Measurements from ENCODE around the gene GNAI3.

The GNAI3 gene

DNA sequence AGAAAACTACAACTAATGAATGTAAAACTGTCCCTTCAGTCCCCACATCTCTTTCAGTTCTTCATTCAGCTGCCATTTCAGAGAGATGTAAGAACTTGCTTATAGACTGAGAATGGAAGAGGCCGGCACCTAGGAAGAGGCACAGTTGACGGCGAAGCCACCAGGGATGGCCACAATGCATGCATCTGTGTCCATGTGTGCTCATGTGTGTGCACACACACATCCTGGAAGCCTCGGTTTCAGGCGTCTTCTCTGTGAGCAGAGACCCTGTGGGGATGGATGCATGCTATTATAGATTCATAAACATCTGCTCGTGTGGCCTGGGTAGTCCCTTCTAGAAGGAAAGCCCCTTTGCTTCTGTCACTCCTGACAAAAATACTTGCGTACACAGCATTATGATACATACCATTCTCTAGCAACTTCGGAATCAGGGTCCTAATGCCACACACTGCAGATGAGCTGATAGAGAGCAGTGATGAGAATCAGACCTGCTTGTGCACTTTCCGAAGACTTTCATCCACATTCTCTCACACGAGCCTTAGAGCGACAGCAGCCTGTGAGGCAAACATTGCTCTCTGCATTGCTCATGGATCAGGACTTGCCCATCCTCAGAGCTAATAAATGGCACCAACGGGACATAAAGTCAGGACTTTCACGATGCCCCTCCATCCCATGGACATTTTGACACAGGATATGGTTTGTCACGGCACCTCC lies 21.2 kb upstream of the GNAI3 start:
- no peak for DNase-seq (ENCODE audit: low spot score)

GRCh38 chr1:109527846-109528695 lies 20.3 kb upstream of the GNAI3 start:
- no peak for DNase-seq (ENCODE audit: low spot score)

- DNase-seq (ENCODE audit: low spot score): no peak
These were observed 19.7 kb upstream of the GNAI3 start for GRCh38 chr1:109528712-109529111.

GRCh38 chr1:109529881-109530456 lies 18.4 kb upstream of the GNAI3 start:
- DNase-seq (ENCODE audit: low spot score): no peak

DNA sequence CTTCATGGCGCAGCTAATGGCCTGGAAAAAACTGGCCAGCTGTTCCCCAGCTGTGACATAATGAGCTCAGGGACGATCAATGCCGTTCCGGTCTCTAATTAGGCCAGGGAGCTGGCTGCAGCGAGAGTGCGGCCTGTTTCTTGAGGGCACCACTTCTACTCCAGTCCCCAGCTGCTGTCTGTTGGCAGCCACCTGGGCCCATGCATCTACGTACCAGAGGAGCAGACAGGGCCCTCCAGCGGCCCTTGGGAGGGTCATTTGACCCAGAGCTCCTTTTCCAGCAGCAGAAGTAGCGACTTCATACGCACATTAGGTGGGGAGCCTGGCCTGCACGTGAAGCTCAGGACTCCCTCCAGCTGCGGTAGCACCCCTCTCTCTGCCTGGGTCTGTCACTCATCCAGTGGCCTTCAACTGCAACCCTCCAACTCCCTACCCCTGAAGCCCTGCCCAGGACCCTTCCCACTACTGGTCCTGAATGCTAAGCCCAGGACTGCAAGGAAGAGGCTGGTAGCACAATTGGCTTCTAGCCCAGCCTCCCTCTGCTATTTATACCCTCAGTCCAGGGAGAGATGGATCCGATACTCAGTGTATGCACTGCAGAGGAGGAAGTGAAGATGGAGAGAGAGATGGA lies 17.8 kb upstream of the GNAI3 start:
- no peak for DNase-seq (ENCODE audit: low spot score)

DNA sequence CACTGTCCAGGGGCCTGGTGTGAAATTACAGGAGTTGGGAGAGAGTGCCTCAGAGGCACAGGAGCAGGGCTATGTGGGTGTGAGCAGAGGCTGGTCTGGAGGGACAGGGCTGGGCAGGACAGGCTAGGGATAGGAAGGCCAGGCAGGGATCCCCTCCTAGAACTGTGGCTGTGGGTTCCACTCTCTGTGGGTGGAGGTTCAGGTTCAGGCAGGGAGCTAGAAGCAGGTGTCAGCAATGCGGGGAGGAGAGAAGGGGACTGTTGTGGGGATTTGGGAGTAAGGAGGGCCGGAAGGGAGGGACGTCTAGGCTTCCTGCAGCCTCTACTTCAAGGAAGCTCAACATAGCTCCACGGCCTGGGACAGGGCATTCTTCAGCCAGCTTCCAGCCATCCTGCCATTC lies 17.0 kb upstream of the GNAI3 start:
- no peak for DNase-seq (ENCODE audit: low spot score)

DNA sequence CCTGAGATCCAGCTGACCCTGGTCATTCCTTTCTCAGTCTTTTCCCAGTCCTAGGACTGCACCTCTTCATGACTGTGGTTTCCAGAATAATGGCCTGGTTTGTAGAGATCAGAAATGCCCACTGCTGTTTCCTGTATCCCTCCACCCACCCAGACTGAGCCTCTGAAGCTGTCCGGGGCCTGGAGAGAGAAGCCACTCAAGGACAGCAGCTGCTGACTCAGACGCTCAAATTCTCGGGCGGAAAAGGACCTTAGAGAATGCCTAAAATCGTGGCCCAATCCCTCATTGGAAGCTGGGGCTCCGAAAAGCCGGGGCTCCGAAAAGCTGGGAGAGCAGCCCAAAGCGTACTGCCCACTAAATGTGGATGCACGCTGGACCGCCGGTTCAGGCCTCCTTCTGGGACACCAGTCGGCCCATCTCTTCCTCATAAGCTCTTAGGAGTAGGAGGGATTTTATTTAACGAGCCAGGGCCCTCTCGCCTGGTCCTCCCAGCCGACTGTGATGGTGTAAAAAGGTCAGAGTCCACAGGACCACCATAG lies 16.5 kb upstream of the GNAI3 start:
- DNase-seq (ENCODE audit: low spot score): no peak

- peak; percentile 54 for DNase-seq (ENCODE audit: low spot score)
These were observed 15.9 kb upstream of the GNAI3 start for GRCh38 chr1:109532365-109533136.

GRCh38 chr1:109534307-109534858 lies 14.0 kb upstream of the GNAI3 start:
- no peak for DNase-seq (ENCODE audit: low spot score)

DNA sequence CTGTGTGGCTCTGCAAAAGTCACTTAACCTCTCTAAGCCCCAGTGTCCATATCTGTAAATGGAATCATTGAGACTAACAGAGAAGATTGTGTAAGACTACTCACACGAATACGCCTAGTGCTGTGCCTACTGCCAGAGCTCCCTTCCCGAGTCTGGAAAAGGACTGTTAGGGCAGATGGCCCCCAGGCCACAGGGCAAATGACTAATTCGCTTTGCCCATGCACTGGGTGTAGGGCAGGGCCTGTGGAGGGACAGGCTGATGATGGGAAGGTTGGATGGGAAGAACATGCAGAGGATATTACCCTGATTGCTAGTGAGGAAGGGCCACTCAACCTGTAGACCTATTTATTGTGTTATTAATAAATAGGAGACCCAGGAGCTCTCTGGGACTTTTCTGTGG lies 12.9 kb upstream of the GNAI3 start:
- no peak for DNase-seq (ENCODE audit: low spot score)

DNA sequence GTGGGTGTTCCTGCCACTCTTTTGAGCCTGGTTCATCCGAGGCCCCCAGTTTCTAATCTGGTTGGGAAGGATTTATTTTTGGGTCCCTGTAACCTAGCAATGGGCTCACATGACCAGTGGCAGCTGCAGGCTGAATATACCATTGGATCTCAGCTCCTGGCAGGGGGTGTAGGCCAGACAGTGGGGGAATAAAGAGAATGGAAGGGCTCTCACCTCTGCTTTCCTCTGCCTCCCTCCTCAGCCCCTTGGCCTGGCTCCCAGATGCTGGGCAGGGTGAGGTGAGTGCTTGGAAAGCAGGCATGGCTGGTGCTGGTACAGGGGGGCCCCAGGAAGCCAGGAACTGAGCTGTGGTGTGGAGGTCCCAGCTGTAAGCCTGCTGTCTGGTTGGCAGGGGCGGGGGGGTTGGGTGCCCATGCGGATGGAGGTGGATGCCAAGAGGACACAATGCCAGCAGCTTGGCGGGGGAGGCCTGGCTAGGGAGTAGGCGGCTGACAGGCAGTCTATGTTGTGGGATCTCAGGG lies 12.4 kb upstream of the GNAI3 start:
- DNase-seq (ENCODE audit: low spot score): no peak

- DNase-seq (ENCODE audit: low spot score): no peak
These were observed 10.8 kb upstream of the GNAI3 start for GRCh38 chr1:109537450-109538178.

GRCh38 chr1:109538827-109539555 lies 9.4 kb upstream of the GNAI3 start:
- no peak for DNase-seq (ENCODE audit: low spot score)

- no peak for DNase-seq (ENCODE audit: low spot score)
These were observed 8.7 kb upstream of the GNAI3 start, which contains the start of gene GPR61 for GRCh38 chr1:109539676-109540075. Gene GPR61, plus strand, starts transcription at chr1:109539872. Its CDS starts 3,151 bp downstream, at chr1:109543023.

- DNase-seq (ENCODE audit: low spot score): no peak
These were observed 7.3 kb upstream of the GNAI3 start for GRCh38 chr1:109541102-109541501.

GRCh38 chr1:109542657-109543056 lies 5.8 kb upstream of the GNAI3 start:
- no peak for DNase-seq (ENCODE audit: low spot score)

DNA sequence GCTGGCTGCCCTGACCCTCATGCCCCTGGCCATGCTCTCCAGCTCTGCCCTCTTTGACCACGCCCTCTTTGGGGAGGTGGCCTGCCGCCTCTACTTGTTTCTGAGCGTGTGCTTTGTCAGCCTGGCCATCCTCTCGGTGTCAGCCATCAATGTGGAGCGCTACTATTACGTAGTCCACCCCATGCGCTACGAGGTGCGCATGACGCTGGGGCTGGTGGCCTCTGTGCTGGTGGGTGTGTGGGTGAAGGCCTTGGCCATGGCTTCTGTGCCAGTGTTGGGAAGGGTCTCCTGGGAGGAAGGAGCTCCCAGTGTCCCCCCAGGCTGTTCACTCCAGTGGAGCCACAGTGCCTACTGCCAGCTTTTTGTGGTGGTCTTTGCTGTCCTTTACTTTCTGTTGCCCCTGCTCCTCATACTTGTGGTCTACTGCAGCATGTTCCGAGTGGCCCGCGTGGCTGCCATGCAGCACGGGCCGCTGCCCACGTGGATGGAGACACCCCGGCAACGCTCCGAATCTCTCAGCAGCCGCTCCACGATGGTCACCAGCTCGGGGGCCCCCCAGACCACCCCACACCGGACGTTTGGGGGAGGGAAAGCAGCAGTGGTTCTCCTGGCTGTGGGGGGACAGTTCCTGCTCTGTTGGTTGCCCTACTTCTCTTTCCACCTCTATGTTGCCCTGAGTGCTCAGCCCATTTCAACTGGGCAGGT lies 5.0 kb upstream of the GNAI3 start:
- DNase-seq (ENCODE audit: low spot score): no peak

DNA sequence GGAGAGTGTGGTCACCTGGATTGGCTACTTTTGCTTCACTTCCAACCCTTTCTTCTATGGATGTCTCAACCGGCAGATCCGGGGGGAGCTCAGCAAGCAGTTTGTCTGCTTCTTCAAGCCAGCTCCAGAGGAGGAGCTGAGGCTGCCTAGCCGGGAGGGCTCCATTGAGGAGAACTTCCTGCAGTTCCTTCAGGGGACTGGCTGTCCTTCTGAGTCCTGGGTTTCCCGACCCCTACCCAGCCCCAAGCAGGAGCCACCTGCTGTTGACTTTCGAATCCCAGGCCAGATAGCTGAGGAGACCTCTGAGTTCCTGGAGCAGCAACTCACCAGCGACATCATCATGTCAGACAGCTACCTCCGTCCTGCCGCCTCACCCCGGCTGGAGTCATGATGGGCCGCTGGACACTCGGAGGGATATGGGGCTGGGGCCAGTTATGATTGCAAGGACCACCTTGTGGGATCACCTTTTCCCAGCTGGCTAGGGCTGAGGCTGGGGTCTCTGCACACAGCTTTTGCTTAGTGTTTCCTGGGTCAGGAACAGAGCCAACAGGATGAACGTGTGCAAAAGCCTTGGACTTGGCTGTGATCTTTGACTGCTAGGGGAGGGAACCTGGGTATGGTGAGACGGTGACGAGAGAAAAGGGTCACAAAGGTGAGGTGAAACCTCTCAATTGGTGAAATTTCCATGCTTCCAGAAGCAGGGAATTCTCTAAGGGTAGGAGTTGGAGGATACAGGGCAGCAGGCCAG lies 4.3 kb upstream of the GNAI3 start:
- DNase-seq (ENCODE audit: low spot score): no peak
